GM12878 (cell line): Measurements from ENCODE around the gene NKAIN2. TPM values are rescaled to one million over a fixed set of nuclear protein-coding genes. Genes with fewer than 3 reads are reported as not detected.

Source experiments
- ATAC-seq: fragments of 200-7000 bp; cut with Tn5 transposase; 3 replicates; pipeline ENCODE4 v1.9.1; 2020; ENCODE audit warnings: mild to moderate bottlenecking, moderate library complexity
- BruUV-seq: library from RNA; stranded (reverse); fragments of 400-500 nt; replicated peaks from 2 replicates; lab custom pipeline; 2021; lab: Mats Ljungman, UMichigan
- CTCF ChIA-PET: fragments of 300-600 bp; sonication (Branson Sonifier 250); formaldehyde crosslinking; extraction: SDS; loops from one replicate; lab custom pipeline; 2021; ENCODE audit warnings: inconsistent platforms; lab: Yijun Ruan, JAX
- POLR2A ChIA-PET: fragments of 350-600 bp; formaldehyde crosslinking; extraction: SDS; loops from one replicate; lab custom pipeline; 2021; ENCODE audit warnings: inconsistent platforms; lab: Charles Lee
- RAD21 ChIA-PET: fragments of 300-600 bp; sonication (Branson Sonifier 250); formaldehyde crosslinking; loops from one replicate; lab custom pipeline; 2023; ENCODE audit warnings: antibody characterized with exemption; ENCODE audit not compliant: unreplicated experiment; lab: Charles Lee
- SMC1A ChIA-PET: fragments of 300-600 bp; sonication (Branson Sonifier 250); formaldehyde crosslinking; loops from one replicate; lab custom pipeline; 2023; ENCODE audit not compliant: unreplicated experiment, uncharacterized antibody; lab: Charles Lee
- DNase-seq: peaks from one replicate; pipeline ENCODE4 v3.0.0-alpha.2; 2011; ENCODE audit warnings: low read depth, low spot score
- FAIRE-seq: peaks from 3 replicates; lab custom pipeline; 2011; peaks lifted over from hg19 to GRCh38; lab: Jason Lieb, UNC
- H2AFZ ChIP-seq: 2 replicates; pipeline ENCODE4 v1.6.0; 2011; ENCODE audit warnings: low read depth, low read length, control low read depth; ENCODE audit not compliant: control insufficient read depth
- H3K27ac ChIP-seq: 2 replicates; pipeline ENCODE4 v1.5.1; 2011; ENCODE audit warnings: control low read depth; ENCODE audit not compliant: control insufficient read depth, insufficient read depth
- H3K27me3 ChIP-seq, 2 experiments: replicated peaks in 1 of 2; 2 replicates each; pipeline versions ENCODE4 v1.6.0 to v1.6.1; 2011; ENCODE audit warnings: low read length in 1 of 2; ENCODE audit not compliant: control insufficient read depth in 2 of 2, insufficient read depth in 2 of 2
- H3K36me3 ChIP-seq, 2 experiments: 2 replicates each; pipeline ENCODE4 v1.5.1; 2011; ENCODE audit warnings: low read length in 1 of 2; ENCODE audit not compliant: control insufficient read depth in 2 of 2, insufficient read depth in 2 of 2
- H3K4me1 ChIP-seq: 2 replicates; pipeline ENCODE4 v1.6.1; 2011; ENCODE audit warnings: mild to moderate bottlenecking, low read length, moderate library complexity, mixed read lengths; ENCODE audit not compliant: control insufficient read depth, insufficient read depth
- H3K4me2 ChIP-seq: 2 replicates; pipeline ENCODE4 v1.6.0; 2011; ENCODE audit warnings: control low read depth; ENCODE audit not compliant: control insufficient read depth, insufficient read depth
- H3K4me3 ChIP-seq: fragments of 200-600 bp; sonication (generic); 2 replicates; pipeline ENCODE4 v1.5.1; 2016
- H3K79me2 ChIP-seq: 2 replicates; pipeline ENCODE4 v1.6.0; 2011; ENCODE audit warnings: low read length; ENCODE audit not compliant: control insufficient read depth, insufficient read depth
- H3K9ac ChIP-seq: 2 replicates; pipeline ENCODE4 v1.8.0; 2011; ENCODE audit warnings: low read length, control low read depth, mixed read lengths; ENCODE audit not compliant: control insufficient read depth, insufficient read depth
- H3K9me3 ChIP-seq: replicated peaks from 3 replicates; pipeline ENCODE4 v1.5.1; 2011; ENCODE audit warnings: mild to moderate bottlenecking, low read length; ENCODE audit not compliant: control insufficient read depth, insufficient read depth
- H4K20me1 ChIP-seq: 2 replicates; pipeline ENCODE4 v1.6.0; 2011; ENCODE audit not compliant: control insufficient read depth, insufficient read depth
- BACH1 ChIP-seq: fragments of 450-650 bp; IDR thresholded peaks from 2 replicates; pipeline ENCODE4 v1.6.1; 2017; ENCODE audit warnings: mild to moderate bottlenecking, borderline replicate concordance
- BRCA1 ChIP-seq: IDR thresholded peaks from 2 replicates; pipeline ENCODE4 v1.6.1; 2011; ENCODE audit warnings: low read depth, low read length, improper control_type of control experiment
- CREM ChIP-seq: IDR thresholded peaks from 2 replicates; pipeline ENCODE4 v1.6.1; 2014; ENCODE audit warnings: antibody characterized with exemption, low read depth
- EGR1 ChIP-seq, 2 experiments: IDR thresholded peaks; 1 replicate in 1 of 2; 2 replicates in 1 of 2; pipeline ENCODE4 v1.6.1; 2011 to 2012; ENCODE audit warnings: low read depth in 2 of 2, low read length in 2 of 2, borderline replicate concordance in 1 of 2, mild to moderate bottlenecking in 1 of 2, moderate library complexity in 1 of 2
- HCFC1 ChIP-seq: fragments of 150-350 bp; IDR thresholded peaks from 2 replicates; pipeline ENCODE4 v1.6.1; 2014; ENCODE audit warnings: low read length
- IRF4 ChIP-seq: IDR thresholded peaks from 2 replicates; pipeline ENCODE4 v1.6.1; 2011; ENCODE audit warnings: low read depth, low read length
- JUNB ChIP-seq: IDR thresholded peaks from 2 replicates; pipeline ENCODE4 v1.6.1; 2016; ENCODE audit warnings: antibody characterized with exemption, mild to moderate bottlenecking
- MEF2B ChIP-seq: fragments of 450-650 bp; IDR thresholded peaks from 2 replicates; pipeline ENCODE4 v1.6.1; 2018; ENCODE audit warnings: mild to moderate bottlenecking, moderate library complexity; ENCODE audit not compliant: partially characterized antibody, poor library complexity, severe bottlenecking
- MXI1 ChIP-seq: fragments of 150-350 bp; IDR thresholded peaks from 2 replicates; pipeline ENCODE4 v1.6.1; 2011; ENCODE audit warnings: low read depth, mild to moderate bottlenecking, inconsistent platforms, low read length, improper control_type of control experiment
- NFIC ChIP-seq: IDR thresholded peaks from 2 replicates; pipeline ENCODE4 v1.6.1; 2012; ENCODE audit warnings: low read depth, mild to moderate bottlenecking, inconsistent platforms, low read length, moderate library complexity
- NR2C1 ChIP-seq: fragments of 450-650 bp; IDR thresholded peaks from 2 replicates; pipeline ENCODE4 v1.6.1; 2017; ENCODE audit warnings: antibody characterized with exemption, mild to moderate bottlenecking, moderate library complexity
- NRF1 ChIP-seq: conservative IDR thresholded peaks from 2 replicates; pipeline ENCODE4 v1.6.1; 2011; ENCODE audit warnings: mild to moderate bottlenecking, low read depth, low read length, improper control_type of control experiment
- STAT1 ChIP-seq: fragments of 450-650 bp; conservative IDR thresholded peaks from 2 replicates; pipeline ENCODE4 v1.6.1; 2014; ENCODE audit warnings: antibody characterized with exemption, mild to moderate bottlenecking
- ZNF207 ChIP-seq: fragments of 450-650 bp; IDR thresholded peaks from 2 replicates; pipeline ENCODE4 v1.6.1; 2014; ENCODE audit warnings: antibody characterized with exemption, mild to moderate bottlenecking, borderline replicate concordance
- ZSCAN29 ChIP-seq: fragments of 450-650 bp; IDR thresholded peaks from 2 replicates; pipeline ENCODE4 v1.6.1; 2017; ENCODE audit warnings: mild to moderate bottlenecking, moderate library complexity
- WGBS: methylation state at CpG from one replicate; pipeline ENCODE4 v1.1.6; 2016; ENCODE audit warnings: low lambda C conversion rate; ENCODE audit not compliant: insufficient replicate concordance, insufficient coverage; ENCODE audit errors: missing lambda C conversion rate; 5-methylcytosine and 5-hydroxymethylcytosine counted together
- in situ Hi-C: fragments of 300-500 bp; cut with MboI; formaldehyde crosslinking; loops from 9 replicates; pipeline ENCODE4 v1.14.3; 2018; ENCODE audit warnings: mixed read lengths
- intact Hi-C: fragments of 100-400 bp; cut with micrococcal nuclease; formaldehyde crosslinking; loops from one replicate; pipeline ENCODE4 v1.14.2; 2022; ENCODE audit not compliant: unreplicated experiment
- polyA plus RNA-seq, 11 experiments: library from polyadenylated mRNA; depleted of rRNA in 4 of 11; unstranded in 6 of 11; stranded (reverse) in 5 of 11; fragments of >200 nt; fragmentation: Nextera tagmentation in 4 of 11; fragmentation: Illumina TruSeq in 1 of 11; extraction: Ambion mirVana in 4 of 11; extraction: Trizol in 1 of 11; gene quantifications; 1 replicate in 1 of 11; 2 replicates in 10 of 11; pipeline versions ENCODE4 v1.2.1 to v1.2.3, GENCODE V29; 2011 to 2016; ENCODE audit warnings: inconsistent platforms in 2 of 11, missing spikeins in 2 of 11, low read depth in 1 of 11
- total RNA-seq, 4 experiments: library from RNA; depleted of rRNA in 3 of 4; stranded (reverse); fragments of >200 nt in 3 of 4; fragmentation: Illumina TruSeq in 1 of 4; extraction: Trizol in 1 of 4; gene quantifications; 2 replicates each; pipeline versions ENCODE4 v1.2.1 to v1.2.3, GENCODE V29; 2013 to 2021
- TF ChIP-seq, protein P1 (sequence below): fragments of 450-650 bp; IDR thresholded peaks from 2 replicates; pipeline ENCODE4 v1.6.1; 2017; ENCODE audit warnings: low read depth, mild to moderate bottlenecking, moderate library complexity
- TF ChIP-seq, protein P2 (sequence below): fragments of 150-350 bp; IDR thresholded peaks from 2 replicates; pipeline ENCODE4 v1.6.1; 2016; ENCODE audit warnings: low read depth, low read length

The NKAIN2 gene
- total and polyA plus RNA-seq, 10 of the 15 experiments (the other 5 are each of a cell fraction or from before 2014, with no cell fraction given): not detected

DNA sequence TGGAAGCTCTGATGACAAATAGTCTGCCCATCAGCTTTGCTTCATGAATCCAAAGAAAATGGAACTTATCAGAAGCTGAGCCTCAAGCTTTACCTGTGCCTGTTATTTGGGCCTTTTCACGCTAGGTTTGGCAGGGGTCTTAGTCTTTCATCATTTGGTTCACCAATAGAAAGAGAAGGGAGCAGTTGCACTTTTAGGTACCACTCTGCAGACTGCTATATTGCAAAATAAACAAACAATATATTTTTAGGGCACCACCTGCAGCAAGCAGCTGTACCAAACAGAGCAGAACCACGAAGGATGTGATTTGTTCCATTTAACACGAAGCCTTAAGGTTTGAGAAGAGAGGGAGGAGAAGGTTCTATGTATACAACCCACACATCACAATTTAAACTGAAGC lies 867.1 kb downstream of the NKAIN2 start:
- ChIA-PET CTCF (no interaction called here), SMC1A (no interaction called here), POLR2A (no interaction called here), RAD21 (no interaction called here)
- Histone ChIP-seq H4K20me1 (no peaks in the 10 kb centered on the region), H3K9me3 (no peaks in the 10 kb centered on the region), H3K27ac (no peak overlapping the region), H3K79me2 (no peaks in the 10 kb centered on the region), H3K4me3 (no peak overlapping the region), H3K4me1 (no peaks in the 10 kb centered on the region), H3K9ac (no peak overlapping the region), H3K27me3 (no peaks in the 10 kb centered on the region), H3K4me2 (no peak overlapping the region), H2AFZ (no peak overlapping the region), H3K36me3 (no peaks in the 10 kb centered on the region)
- in situ Hi-C loops (no loop called here), intact Hi-C loops (no loop called here)
- FAIRE-seq (no peak), DNase-seq (no peak), ATAC-seq (no peak)
- BruUV-seq: no TSS peak
- no peak for TF ChIP-seq CREM
- no peak for TF ChIP-seq NRF1
- TF ChIP-seq, protein P1, sequence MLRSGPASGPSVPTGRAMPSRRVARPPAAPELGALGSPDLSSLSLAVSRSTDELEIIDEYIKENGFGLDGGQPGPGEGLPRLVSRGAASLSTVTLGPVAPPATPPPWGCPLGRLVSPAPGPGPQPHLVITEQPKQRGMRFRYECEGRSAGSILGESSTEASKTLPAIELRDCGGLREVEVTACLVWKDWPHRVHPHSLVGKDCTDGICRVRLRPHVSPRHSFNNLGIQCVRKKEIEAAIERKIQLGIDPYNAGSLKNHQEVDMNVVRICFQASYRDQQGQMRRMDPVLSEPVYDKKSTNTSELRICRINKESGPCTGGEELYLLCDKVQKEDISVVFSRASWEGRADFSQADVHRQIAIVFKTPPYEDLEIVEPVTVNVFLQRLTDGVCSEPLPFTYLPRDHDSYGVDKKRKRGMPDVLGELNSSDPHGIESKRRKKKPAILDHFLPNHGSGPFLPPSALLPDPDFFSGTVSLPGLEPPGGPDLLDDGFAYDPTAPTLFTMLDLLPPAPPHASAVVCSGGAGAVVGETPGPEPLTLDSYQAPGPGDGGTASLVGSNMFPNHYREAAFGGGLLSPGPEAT: no peak
- TF ChIP-seq, protein P2, sequence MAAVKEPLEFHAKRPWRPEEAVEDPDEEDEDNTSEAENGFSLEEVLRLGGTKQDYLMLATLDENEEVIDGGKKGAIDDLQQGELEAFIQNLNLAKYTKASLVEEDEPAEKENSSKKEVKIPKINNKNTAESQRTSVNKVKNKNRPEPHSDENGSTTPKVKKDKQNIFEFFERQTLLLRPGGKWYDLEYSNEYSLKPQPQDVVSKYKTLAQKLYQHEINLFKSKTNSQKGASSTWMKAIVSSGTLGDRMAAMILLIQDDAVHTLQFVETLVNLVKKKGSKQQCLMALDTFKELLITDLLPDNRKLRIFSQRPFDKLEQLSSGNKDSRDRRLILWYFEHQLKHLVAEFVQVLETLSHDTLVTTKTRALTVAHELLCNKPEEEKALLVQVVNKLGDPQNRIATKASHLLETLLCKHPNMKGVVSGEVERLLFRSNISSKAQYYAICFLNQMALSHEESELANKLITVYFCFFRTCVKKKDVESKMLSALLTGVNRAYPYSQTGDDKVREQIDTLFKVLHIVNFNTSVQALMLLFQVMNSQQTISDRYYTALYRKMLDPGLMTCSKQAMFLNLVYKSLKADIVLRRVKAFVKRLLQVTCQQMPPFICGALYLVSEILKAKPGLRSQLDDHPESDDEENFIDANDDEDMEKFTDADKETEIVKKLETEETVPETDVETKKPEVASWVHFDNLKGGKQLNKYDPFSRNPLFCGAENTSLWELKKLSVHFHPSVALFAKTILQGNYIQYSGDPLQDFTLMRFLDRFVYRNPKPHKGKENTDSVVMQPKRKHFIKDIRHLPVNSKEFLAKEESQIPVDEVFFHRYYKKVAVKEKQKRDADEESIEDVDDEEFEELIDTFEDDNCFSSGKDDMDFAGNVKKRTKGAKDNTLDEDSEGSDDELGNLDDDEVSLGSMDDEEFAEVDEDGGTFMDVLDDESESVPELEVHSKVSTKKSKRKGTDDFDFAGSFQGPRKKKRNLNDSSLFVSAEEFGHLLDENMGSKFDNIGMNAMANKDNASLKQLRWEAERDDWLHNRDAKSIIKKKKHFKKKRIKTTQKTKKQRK: no peak
- no peak for TF ChIP-seq MXI1
- TF ChIP-seq BRCA1: no peak
- TF ChIP-seq STAT1: no peak
- TF ChIP-seq NR2C1: no peak
- no peak for TF ChIP-seq EGR1 (IDR thresholded peaks at IDR 0.05; ENCODE audit: borderline replicate concordance in 1 of 2, low read depth in 2 of 2, low read length in 2 of 2)
- TF ChIP-seq IRF4: no peak
- no peak for TF ChIP-seq BACH1
- no peak for TF ChIP-seq ZNF207
- TF ChIP-seq HCFC1: no peak
- TF ChIP-seq ZSCAN29: no peak
- TF ChIP-seq MEF2B: no peak
- no peak for TF ChIP-seq JUNB
- TF ChIP-seq NFIC: no peak
- WGBS: 3% methylated on average over 3 of the region's 3 CpGs
